ENCODE measurements around the gene CCDC85C.

Gene CCDC85C

DNA sequence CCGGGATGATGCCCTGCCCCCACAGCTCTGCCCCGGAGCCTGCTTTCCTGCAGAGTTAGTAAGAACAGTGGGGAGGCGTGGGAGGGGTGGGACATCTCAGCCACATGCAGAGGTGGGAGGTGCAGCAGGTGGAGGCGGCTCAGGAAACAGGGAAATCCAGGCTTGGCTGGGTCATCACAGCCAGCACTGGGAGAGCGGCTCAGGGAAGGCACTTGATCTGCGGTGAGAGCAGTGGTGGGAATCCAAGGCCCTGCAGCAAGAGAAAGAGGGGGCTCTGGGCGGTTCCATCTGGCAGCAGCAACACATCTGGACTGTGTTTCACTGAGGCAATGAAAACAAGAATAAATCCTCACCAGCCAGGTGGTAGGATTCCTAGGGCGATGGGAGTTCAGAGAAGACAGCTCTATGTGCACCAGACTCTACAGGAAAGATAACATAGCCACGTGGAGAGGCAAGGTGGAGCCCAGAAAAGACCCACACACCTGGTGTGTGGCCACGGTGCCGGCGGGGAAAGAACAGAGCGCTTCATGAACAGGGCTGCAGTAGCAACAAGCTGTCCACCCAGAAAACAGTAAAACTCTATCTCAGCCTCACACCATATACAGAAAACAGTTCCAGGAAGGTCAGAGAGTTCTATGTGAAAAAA lies 57.6 kb downstream of the CCDC85C start:
- no peaks in the 10 kb centered on the region for H3K36me3 Mint-ChIP-seq
- H3K27me3 Mint-ChIP-seq = peaks cover 4% of the 10 kb centered on the region
- CTCF ChIA-PET = no interaction called here
- H3K4me3 Mint-ChIP-seq = no peak overlapping the region
- no peaks in the 10 kb centered on the region for H3K9me3 Mint-ChIP-seq
- H3K27ac Mint-ChIP-seq = no peak overlapping the region
- no peak for DNase-seq
- no peaks in the 10 kb centered on the region for H3K4me1 Mint-ChIP-seq

- DNase-seq = no peak
- H3K27me3 Mint-ChIP-seq = peaks cover 9% of the 10 kb centered on the region
- H3K36me3 Mint-ChIP-seq = no peaks in the 10 kb centered on the region
- no peaks in the 10 kb centered on the region for H3K9me3 Mint-ChIP-seq
- no peaks in the 10 kb centered on the region for H3K4me1 Mint-ChIP-seq
- H3K4me3 Mint-ChIP-seq = no peak overlapping the region
- H3K27ac Mint-ChIP-seq = no peak overlapping the region
- CTCF ChIA-PET = interaction anchor here (0.7 kb wide), 1 partner anchor 72 kb away, joined by 4 read pairs; no protein-coding TSS in a partner anchor
Measured at GRCh38 chr14:99545586-99545985, 58.4 kb downstream of the CCDC85C start.

- CTCF ChIA-PET = no interaction called here
- H3K4me1 Mint-ChIP-seq = no peaks in the 10 kb centered on the region
- H3K27ac Mint-ChIP-seq = no peak overlapping the region
- H3K4me3 Mint-ChIP-seq = no peak overlapping the region
- H3K9me3 Mint-ChIP-seq = no peaks in the 10 kb centered on the region
- peaks cover 9% of the 10 kb centered on the region for H3K27me3 Mint-ChIP-seq
- no peak for DNase-seq
- H3K36me3 Mint-ChIP-seq = no peaks in the 10 kb centered on the region
Measured at GRCh38 chr14:99544991-99545390, 59.0 kb downstream of the CCDC85C start.

GRCh38 chr14:99543985-99544384 lies 60.0 kb downstream of the CCDC85C start:
- no peaks in the 10 kb centered on the region for H3K4me1 Mint-ChIP-seq
- H3K27me3 Mint-ChIP-seq = peaks cover 9% of the 10 kb centered on the region
- CTCF ChIA-PET = no interaction called here
- DNase-seq = no peak
- no peaks in the 10 kb centered on the region for H3K9me3 Mint-ChIP-seq
- no peak overlapping the region for H3K27ac Mint-ChIP-seq
- H3K4me3 Mint-ChIP-seq = no peak overlapping the region
- H3K36me3 Mint-ChIP-seq = no peaks in the 10 kb centered on the region

DNA sequence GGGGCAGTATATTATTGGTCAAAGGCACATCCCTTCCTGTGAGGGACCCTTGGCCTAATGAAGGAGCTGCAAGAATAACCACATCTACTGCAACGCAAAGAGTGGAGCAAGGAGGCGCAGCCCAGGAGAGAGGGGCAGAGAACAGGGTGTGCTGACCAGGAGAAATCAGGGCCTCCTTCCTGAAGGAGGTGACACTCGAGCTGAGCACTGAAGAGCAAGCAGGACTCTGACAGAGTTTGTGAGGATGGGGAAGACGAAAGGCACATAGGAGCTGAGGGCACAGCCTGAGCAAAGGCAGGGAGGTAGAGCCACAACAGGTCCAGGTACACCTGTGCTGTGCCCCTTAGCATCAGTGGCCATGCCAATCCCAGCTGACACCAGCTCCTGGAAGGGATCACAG lies 60.6 kb downstream of the CCDC85C start:
- Mint-ChIP-seq H3K36me3 (no peaks in the 10 kb centered on the region), H3K9me3 (no peaks in the 10 kb centered on the region), H3K27me3 (peaks cover 9% of the 10 kb centered on the region), H3K4me3 (no peak overlapping the region), H3K4me1 (no peaks in the 10 kb centered on the region), H3K27ac (no peak overlapping the region)
- CTCF ChIA-PET = no interaction called here
- no peak for DNase-seq

- Mint-ChIP-seq H3K9me3 (no peaks in the 10 kb centered on the region), H3K27me3 (peaks cover 9% of the 10 kb centered on the region), H3K4me1 (no peaks in the 10 kb centered on the region), H3K4me3 (no peak overlapping the region), H3K36me3 (no peaks in the 10 kb centered on the region), H3K27ac (no peak overlapping the region)
- CTCF ChIA-PET = no interaction called here
- no peak for DNase-seq
Measured at GRCh38 chr14:99542566-99542965, 61.4 kb downstream of the CCDC85C start.

DNA sequence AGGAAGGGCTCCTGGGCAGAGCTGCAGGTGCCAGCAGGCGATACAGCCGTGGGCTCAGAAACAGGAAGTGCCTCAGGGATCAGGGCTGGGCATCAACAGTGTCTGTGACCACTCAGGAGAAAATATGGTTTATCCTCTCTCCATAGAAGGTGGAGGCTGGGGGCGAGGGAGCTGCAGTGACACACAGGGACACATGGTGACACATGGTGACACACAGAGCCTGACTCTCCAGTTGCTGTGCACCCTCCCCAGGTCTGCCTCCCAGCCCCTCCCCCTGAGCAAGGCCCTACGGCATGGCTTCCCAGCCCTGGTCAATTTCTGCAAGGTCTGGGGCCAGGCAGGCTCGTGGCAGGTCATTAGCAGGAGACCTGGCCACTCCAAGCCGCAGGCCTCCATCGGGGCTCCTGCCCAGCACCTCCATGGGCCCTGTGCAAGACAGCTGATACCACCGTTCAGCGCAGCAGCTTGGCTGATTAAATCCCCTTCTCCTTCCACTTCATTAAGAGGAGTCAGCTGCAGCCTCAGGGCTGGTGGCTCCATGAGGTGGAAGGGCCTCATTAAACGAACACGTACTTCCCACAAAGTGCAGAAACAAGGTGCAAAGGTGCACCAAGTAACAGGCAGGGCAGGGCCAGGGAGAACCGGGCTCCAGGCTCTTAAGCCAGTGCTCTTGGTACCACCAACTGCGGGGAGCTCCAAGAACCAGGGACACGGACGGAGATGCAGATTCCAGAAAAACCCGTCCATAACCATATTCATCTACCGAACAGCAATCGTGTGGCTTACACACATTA lies 62.1 kb downstream of the CCDC85C start:
- Mint-ChIP-seq H3K4me3 (no peak overlapping the region), H3K36me3 (no peaks in the 10 kb centered on the region), H3K27me3 (peaks cover 9% of the 10 kb centered on the region), H3K9me3 (no peaks in the 10 kb centered on the region), H3K27ac (no peak overlapping the region), H3K4me1 (no peaks in the 10 kb centered on the region)
- no peak for DNase-seq
- CTCF ChIA-PET = interaction anchor here (1.5 kb wide), 1 partner anchor 16 kb away, joined by 4 read pairs; no protein-coding TSS in a partner anchor

DNA sequence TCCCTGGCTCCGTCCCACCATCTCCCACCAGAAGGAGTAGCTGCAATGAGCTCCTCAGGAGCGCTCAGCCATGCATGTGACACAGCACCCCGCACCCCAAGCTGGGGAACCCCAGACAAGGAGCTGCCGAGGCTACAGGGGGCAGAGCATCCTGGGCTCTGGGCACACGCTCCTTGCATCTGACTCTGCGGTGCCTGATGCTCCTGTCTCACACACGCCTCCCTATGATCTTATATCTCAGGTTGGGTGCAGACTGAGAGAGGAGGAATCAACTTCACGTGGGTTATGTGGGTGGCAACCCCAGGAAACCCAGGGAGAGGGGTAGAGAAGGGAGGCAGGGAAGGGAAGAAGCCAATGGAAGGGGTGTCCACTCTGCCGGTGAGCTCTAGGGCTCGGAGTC lies 62.8 kb downstream of the CCDC85C start:
- Mint-ChIP-seq H3K4me3 (no peak overlapping the region), H3K36me3 (no peaks in the 10 kb centered on the region), H3K4me1 (no peaks in the 10 kb centered on the region), H3K27ac (no peak overlapping the region), H3K9me3 (no peaks in the 10 kb centered on the region), H3K27me3 (peaks cover 9% of the 10 kb centered on the region)
- CTCF ChIA-PET = interaction anchor here (1.5 kb wide), 1 partner anchor 16 kb away, joined by 4 read pairs; no protein-coding TSS in a partner anchor
- no peak for DNase-seq

DNA sequence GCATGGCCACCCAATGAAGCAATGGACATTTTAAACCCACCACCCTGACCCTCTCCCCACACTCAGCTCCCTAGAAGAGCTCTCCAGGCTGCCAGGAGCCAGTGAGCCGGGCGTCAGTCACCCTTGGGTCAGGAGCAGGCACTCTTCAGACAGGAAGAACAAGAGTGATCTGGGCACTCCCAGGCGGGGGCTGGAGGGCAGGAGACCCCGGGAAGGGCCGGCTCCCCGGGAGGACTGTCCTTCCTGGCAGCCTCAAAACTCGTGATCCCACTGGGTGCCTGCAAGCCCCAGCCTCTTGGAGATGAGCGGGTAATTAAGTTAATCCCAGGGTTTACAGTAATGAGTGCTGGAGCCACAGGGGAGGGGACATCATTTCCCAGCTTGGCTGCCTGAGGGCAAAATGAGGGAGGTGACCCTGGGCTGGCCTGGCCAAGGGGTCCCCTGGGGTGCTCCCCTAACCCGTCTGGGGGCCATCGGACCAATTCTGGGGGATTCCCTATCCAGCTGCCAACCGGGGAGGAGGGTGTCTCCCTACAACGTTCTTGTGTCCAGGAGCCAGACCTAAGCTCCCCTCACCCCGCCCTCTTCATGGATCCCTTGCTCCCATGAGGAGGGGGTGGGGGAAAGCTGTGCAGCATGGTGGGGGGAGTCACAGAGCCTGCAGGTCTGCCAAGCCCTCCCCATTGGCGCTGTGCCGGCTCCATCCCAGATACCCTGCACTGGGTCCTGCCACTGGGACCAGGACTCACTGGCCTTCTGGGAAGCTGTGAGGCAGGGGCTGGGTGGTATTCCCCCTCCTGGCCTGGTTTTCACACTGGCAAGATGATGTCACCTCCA lies 63.6 kb downstream of the CCDC85C start:
- DNase-seq = no peak
- Mint-ChIP-seq H3K4me1 (no peaks in the 10 kb centered on the region), H3K36me3 (no peaks in the 10 kb centered on the region), H3K4me3 (no peak overlapping the region), H3K9me3 (no peaks in the 10 kb centered on the region), H3K27me3 (peaks cover 9% of the 10 kb centered on the region), H3K27ac (no peak overlapping the region)
- CTCF ChIA-PET = interaction anchor here (1.5 kb wide), 1 partner anchor 15 kb away, joined by 4 read pairs; no protein-coding TSS in a partner anchor

GRCh38 chr14:99539491-99539890 lies 64.5 kb downstream of the CCDC85C start:
- Mint-ChIP-seq H3K27ac (no peak overlapping the region), H3K36me3 (no peaks in the 10 kb centered on the region), H3K4me1 (no peaks in the 10 kb centered on the region), H3K4me3 (no peak overlapping the region), H3K9me3 (no peaks in the 10 kb centered on the region), H3K27me3 (peaks cover 7% of the 10 kb centered on the region)
- CTCF ChIA-PET = no interaction called here
- no peak for DNase-seq

DNA sequence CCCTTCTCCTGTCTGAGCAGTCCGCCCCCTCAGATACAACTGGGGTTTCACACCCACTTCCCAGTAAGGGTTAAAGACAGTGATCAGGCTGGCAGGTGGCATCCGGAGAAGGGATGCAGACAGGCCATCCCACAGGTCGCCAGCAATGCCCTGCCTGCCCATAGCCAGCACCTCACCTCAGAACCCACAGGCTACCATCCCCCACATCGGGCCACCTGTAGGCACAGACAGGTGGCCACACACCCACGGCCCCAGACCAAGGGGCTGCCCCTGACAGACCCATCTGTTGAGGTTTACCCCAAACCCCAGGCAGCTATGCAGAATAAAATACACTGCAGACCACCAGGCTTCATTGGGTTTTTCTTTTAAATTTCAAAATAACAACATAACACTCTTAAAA lies 65.3 kb downstream of the CCDC85C start:
- Mint-ChIP-seq H3K9me3 (no peaks in the 10 kb centered on the region), H3K27me3 (peaks cover 8% of the 10 kb centered on the region), H3K36me3 (no peaks in the 10 kb centered on the region), H3K27ac (no peak overlapping the region), H3K4me1 (no peaks in the 10 kb centered on the region), H3K4me3 (no peak overlapping the region)
- DNase-seq = no peak
- CTCF ChIA-PET = no interaction called here

DNA sequence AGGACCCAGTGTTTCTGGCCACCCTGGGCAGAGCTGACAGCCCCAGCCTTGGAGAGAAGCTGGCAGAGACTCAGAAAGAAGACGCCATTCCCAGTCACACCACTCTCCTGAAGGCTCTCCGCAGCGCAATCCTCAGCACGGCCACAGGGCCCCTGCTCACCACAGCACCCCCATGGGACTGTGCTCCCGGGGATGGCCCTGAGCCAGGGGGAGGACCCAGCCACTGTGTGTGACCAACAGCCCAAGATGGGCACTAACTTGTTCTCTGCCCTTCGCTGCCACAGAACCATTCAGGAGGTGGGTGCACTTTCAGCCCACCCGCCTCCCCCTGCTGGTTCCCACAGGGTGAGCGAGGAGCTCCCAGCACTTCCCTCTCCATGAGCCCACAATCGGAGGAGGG lies 65.7 kb downstream of the CCDC85C start:
- Mint-ChIP-seq H3K4me3 (no peak overlapping the region), H3K4me1 (no peaks in the 10 kb centered on the region), H3K9me3 (no peaks in the 10 kb centered on the region), H3K36me3 (no peaks in the 10 kb centered on the region), H3K27ac (peak overlapping the region; percentile 24), H3K27me3 (peaks cover 8% of the 10 kb centered on the region)
- CTCF ChIA-PET = no interaction called here
- no peak for DNase-seq

- H3K9me3 Mint-ChIP-seq = no peaks in the 10 kb centered on the region
- no peak for DNase-seq
- H3K4me3 Mint-ChIP-seq = no peak overlapping the region
- H3K27me3 Mint-ChIP-seq = peaks cover 8% of the 10 kb centered on the region
- H3K36me3 Mint-ChIP-seq = no peaks in the 10 kb centered on the region
- no peak overlapping the region for H3K27ac Mint-ChIP-seq
- H3K4me1 Mint-ChIP-seq = no peaks in the 10 kb centered on the region
- CTCF ChIA-PET = no interaction called here
Measured at GRCh38 chr14:99537399-99537798, 66.6 kb downstream of the CCDC85C start.

GRCh38 chr14:99535908-99536778 lies 67.9 kb downstream of the CCDC85C start:
- H3K36me3 Mint-ChIP-seq = no peaks in the 10 kb centered on the region
- H3K27ac Mint-ChIP-seq = no peak overlapping the region

More at GRCh38 chr14:99535908-99536778, 67.9 kb downstream of the CCDC85C start:
- Mint-ChIP-seq H3K4me3 (no peak overlapping the region), H3K9me3 (no peaks in the 10 kb centered on the region), H3K4me1 (no peaks in the 10 kb centered on the region), H3K27me3 (peaks cover 7% of the 10 kb centered on the region)
- DNase-seq = no peak
- CTCF ChIA-PET = interaction anchor here (1.0 kb wide), 1 partner anchor 11 kb away, joined by 3 read pairs; no protein-coding TSS in a partner anchor

Measured in activated naive CD4-positive, alpha-beta T cell treated with anti-CD3 and anti-CD28 coated beads, Interleukin-2, amount 10 ng/mL, durations not matched to agents 7 days and 5 days (primary cell).